ENCODE measurements around the gene CLN5.
A peak's percentile ranks its signal among the peaks of the same experiment; 100 is the strongest.
"Not testable (repeated sequence)": the region's sequence is repeated elsewhere in the genome, so short reads cannot be mapped to it uniquely, and the experiment has no call there.

CLN5 gene

GRCh38 chr13:76991796-76992547 lies at the start of gene CLN5:
TSS of gene CLN5 (plus strand) at chr13:76992081. CDS start at chr13:76992099, 18 bp downstream.
- peak; percentile 87 for TF ChIP-seq POLR2A (IDR thresholded peaks at IDR 0.05; ENCODE audit: low read depth, low read length)
- peak; percentile 96 for DNase-seq (ENCODE audit: insufficient read length, low spot score)
- no peak for FAIRE-seq

- no peak for TF ChIP-seq POLR2A (IDR thresholded peaks at IDR 0.05; ENCODE audit: low read depth, low read length)
- no peak for DNase-seq (ENCODE audit: insufficient read length, low spot score)
- FAIRE-seq: no peak
Measured at GRCh38 chr13:76942363-76942762, 49.5 kb upstream of the CLN5 start.

GRCh38 chr13:76943646-76944045 lies 48.2 kb upstream of the CLN5 start:
- DNase-seq (ENCODE audit: insufficient read length, low spot score): no peak

GRCh38 chr13:76944456-76944855 lies 47.4 kb upstream of the CLN5 start:
- FAIRE-seq: no peak
- no peak for TF ChIP-seq POLR2A (IDR thresholded peaks at IDR 0.05; ENCODE audit: low read depth, low read length)
- no peak for DNase-seq (ENCODE audit: insufficient read length, low spot score)

More at GRCh38 chr13:76943646-76944045, 48.2 kb upstream of the CLN5 start:
- no peak for FAIRE-seq
- TF ChIP-seq POLR2A (IDR thresholded peaks at IDR 0.05; ENCODE audit: low read depth, low read length): no peak

GRCh38 chr13:76948149-76948548 lies 43.7 kb upstream of the CLN5 start, which contains the start of gene ACOD1:
TSS of gene ACOD1 (plus strand) at chr13:76948511. CDS start at chr13:76948559, 48 bp downstream.
- TF ChIP-seq POLR2A (IDR thresholded peaks at IDR 0.05; ENCODE audit: low read depth, low read length): no peak
- FAIRE-seq: no peak
- DNase-seq (ENCODE audit: insufficient read length, low spot score): no peak

GRCh38 chr13:76950101-76950500 lies 41.8 kb upstream of the CLN5 start:
- FAIRE-seq: no peak

GRCh38 chr13:76953968-76954367 lies 37.9 kb upstream of the CLN5 start:
- TF ChIP-seq POLR2A (IDR thresholded peaks at IDR 0.05; ENCODE audit: low read depth, low read length): no peak
- FAIRE-seq (no peak), DNase-seq (ENCODE audit: insufficient read length, low spot score) (no peak)

More at GRCh38 chr13:76950101-76950500, 41.8 kb upstream of the CLN5 start:
- TF ChIP-seq POLR2A (IDR thresholded peaks at IDR 0.05; ENCODE audit: low read depth, low read length): no peak
- DNase-seq (ENCODE audit: insufficient read length, low spot score): no peak

GRCh38 chr13:76954538-76954937 lies 37.3 kb upstream of the CLN5 start:
- no peak for FAIRE-seq
- DNase-seq (ENCODE audit: insufficient read length, low spot score): no peak
- no peak for TF ChIP-seq POLR2A (IDR thresholded peaks at IDR 0.05; ENCODE audit: low read depth, low read length)

GRCh38 chr13:76955193-76955592 lies 36.7 kb upstream of the CLN5 start:
- DNase-seq (ENCODE audit: insufficient read length, low spot score) (no peak), FAIRE-seq (no peak)
- TF ChIP-seq POLR2A (IDR thresholded peaks at IDR 0.05; ENCODE audit: low read depth, low read length): no peak

- no peak for FAIRE-seq
Measured at GRCh38 chr13:76955661-76956060, 36.2 kb upstream of the CLN5 start.

GRCh38 chr13:76958841-76959432 lies 32.9 kb upstream of the CLN5 start:
- FAIRE-seq: no peak

More at GRCh38 chr13:76955661-76956060, 36.2 kb upstream of the CLN5 start:
- no peak for DNase-seq (ENCODE audit: insufficient read length, low spot score)
- no peak for TF ChIP-seq POLR2A (IDR thresholded peaks at IDR 0.05; ENCODE audit: low read depth, low read length)

GRCh38 chr13:76959734-76960133 lies 32.1 kb upstream of the CLN5 start:
- not testable (repeated sequence) for DNase-seq (ENCODE audit: insufficient read length, low spot score)

More at GRCh38 chr13:76958841-76959432, 32.9 kb upstream of the CLN5 start:
- TF ChIP-seq POLR2A (IDR thresholded peaks at IDR 0.05; ENCODE audit: low read depth, low read length): no peak
- no peak for DNase-seq (ENCODE audit: insufficient read length, low spot score)

GRCh38 chr13:76965759-76966421 lies 26.0 kb upstream of the CLN5 start:
- FAIRE-seq (no peak), DNase-seq (ENCODE audit: insufficient read length, low spot score) (no peak)
- no peak for TF ChIP-seq POLR2A (IDR thresholded peaks at IDR 0.05; ENCODE audit: low read depth, low read length)

More at GRCh38 chr13:76959734-76960133, 32.1 kb upstream of the CLN5 start:
- not testable (repeated sequence) for FAIRE-seq

- TF ChIP-seq POLR2A (IDR thresholded peaks at IDR 0.05; ENCODE audit: low read depth, low read length): no peak
- FAIRE-seq: no peak
- DNase-seq (ENCODE audit: insufficient read length, low spot score): no peak
Measured at GRCh38 chr13:76967031-76967430, 24.9 kb upstream of the CLN5 start.

Data from H54 (cell line).